Left ventricle myocardium inferior (tissue), 1 donor: Measurements from ENCODE around the gene LARGE1. TPM values are rescaled to one million over a fixed set of nuclear protein-coding genes. Genes with fewer than 3 reads are reported as not detected.

ENCODE experiments used
- DNase-seq: peaks from one replicate; pipeline ENCODE4 v3.0.0-alpha.2; 2020
- H3K27ac ChIP-seq: fragments of 200-600 bp; replicated peaks from 2 replicates; pipeline ENCODE4 v1.8.0; 2021
- H3K27me3 ChIP-seq: fragments of 200-600 bp; 2 replicates; pipeline ENCODE4 v1.8.0; 2021; ENCODE audit warnings: low read depth
- H3K36me3 ChIP-seq: fragments of 200-600 bp; 2 replicates; pipeline ENCODE4 v1.8.0; 2021
- H3K4me1 ChIP-seq: fragments of 200-600 bp; 2 replicates; pipeline ENCODE4 v1.8.0; 2021
- H3K4me3 ChIP-seq: fragments of 200-600 bp; 2 replicates; pipeline ENCODE4 v1.8.0; 2021; ENCODE audit warnings: mild to moderate bottlenecking, moderate library complexity
- H3K9me3 ChIP-seq: fragments of 200-600 bp; replicated peaks from 2 replicates; pipeline ENCODE4 v1.8.0; 2021
- intact Hi-C: fragments of 100-400 bp; cut with micrococcal nuclease; formaldehyde crosslinking; loops from one replicate; pipeline ENCODE4 v1.11.0; 2022
- total RNA-seq: library from RNA; stranded (reverse); fragmentation: NEBNext Ultra II Directional; extraction: Animal tissue kit (Norgen Biotek cat#: 25700); gene quantifications from one replicate; pipeline ENCODE4 v1.2.1, GENCODE V29; 2021
- TF ChIP-seq, protein P1 (sequence below): fragments of 200-600 bp; IDR thresholded peaks from 2 replicates; pipeline ENCODE4 v1.8.0; 2021; ENCODE audit warnings: antibody characterized with exemption, mild to moderate bottlenecking, borderline replicate concordance
- donor health status: DM: no; HTN: yes; CAD: no; lungs with severe emphysema.

LARGE1 gene
- total RNA-seq, 1 donor from 2014 or later = 117 TPM

DNA sequence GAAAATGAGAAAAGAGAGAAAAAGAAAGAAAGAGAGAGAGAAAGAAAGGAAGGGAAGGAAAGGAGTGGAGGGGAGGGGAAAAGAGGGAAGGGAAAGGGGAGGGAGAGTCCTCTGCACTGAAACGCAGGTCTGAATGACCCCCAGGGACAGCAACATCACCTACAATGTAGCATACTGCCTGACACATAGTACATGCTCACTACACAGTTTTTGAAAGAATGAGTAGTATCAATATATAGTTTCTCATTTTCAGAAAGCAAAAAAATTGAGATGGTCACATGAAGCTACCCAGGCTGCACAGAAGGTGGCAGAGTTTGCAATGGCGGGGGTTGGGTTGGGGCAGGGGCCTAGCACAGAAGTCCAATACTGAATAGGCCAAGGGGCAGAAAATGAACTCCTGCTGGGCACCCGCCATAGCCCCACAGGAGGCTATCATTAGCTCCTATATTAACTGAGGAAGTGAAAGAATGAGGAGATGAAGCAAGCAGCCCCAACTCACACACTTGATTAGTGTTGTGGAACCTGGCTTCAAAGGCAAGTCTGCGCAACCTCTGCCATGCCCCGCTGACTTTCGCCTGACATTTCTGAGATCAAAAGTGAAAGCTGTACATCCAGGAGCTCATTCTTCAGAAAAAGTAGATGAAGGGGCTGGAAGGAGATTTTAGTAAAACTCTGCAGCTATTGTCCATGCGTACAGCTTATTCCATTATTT is 620.9 kb downstream of the LARGE1 start:
- Histone ChIP-seq H3K4me3 (no peak overlapping the region), H3K4me1 (peaks cover 41% of the 10 kb centered on the region), H3K27me3 (no peaks in the 10 kb centered on the region), H3K36me3 (peaks cover 33% of the 10 kb centered on the region), H3K27ac (no peak overlapping the region), H3K9me3 (no peaks in the 10 kb centered on the region)
- DNase-seq = no peak
- TF ChIP-seq, protein P1, sequence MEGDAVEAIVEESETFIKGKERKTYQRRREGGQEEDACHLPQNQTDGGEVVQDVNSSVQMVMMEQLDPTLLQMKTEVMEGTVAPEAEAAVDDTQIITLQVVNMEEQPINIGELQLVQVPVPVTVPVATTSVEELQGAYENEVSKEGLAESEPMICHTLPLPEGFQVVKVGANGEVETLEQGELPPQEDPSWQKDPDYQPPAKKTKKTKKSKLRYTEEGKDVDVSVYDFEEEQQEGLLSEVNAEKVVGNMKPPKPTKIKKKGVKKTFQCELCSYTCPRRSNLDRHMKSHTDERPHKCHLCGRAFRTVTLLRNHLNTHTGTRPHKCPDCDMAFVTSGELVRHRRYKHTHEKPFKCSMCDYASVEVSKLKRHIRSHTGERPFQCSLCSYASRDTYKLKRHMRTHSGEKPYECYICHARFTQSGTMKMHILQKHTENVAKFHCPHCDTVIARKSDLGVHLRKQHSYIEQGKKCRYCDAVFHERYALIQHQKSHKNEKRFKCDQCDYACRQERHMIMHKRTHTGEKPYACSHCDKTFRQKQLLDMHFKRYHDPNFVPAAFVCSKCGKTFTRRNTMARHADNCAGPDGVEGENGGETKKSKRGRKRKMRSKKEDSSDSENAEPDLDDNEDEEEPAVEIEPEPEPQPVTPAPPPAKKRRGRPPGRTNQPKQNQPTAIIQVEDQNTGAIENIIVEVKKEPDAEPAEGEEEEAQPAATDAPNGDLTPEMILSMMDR = no peak
- intact Hi-C loops = no loop called here

DNA sequence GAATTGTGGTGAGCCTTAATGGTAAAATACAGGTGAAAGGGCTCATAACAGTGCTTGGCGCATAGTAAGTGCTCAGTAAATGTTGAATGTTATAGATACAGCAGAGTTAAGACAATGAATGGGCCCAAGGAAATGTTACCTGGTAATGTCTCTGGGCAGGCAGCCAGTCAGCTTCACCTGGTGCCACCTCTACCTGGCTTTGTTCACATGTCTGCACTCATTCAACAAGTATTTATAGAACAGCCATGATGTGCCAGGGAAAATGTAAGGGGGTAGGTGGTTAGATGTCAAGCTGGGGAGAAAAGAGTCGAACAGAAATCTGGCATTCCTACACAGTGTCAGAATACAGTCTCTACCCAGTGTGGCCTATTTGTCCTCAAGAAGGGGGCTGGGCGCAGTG is 623.3 kb downstream of the LARGE1 start:
- no peaks in the 10 kb centered on the region for H3K27me3 ChIP-seq
- peaks cover 46% of the 10 kb centered on the region for H3K36me3 ChIP-seq
- intact Hi-C loops = no loop called here
- DNase-seq = no peak
- peaks cover 24% of the 10 kb centered on the region for H3K4me1 ChIP-seq
- no peaks in the 10 kb centered on the region for H3K9me3 ChIP-seq
- no peak overlapping the region for H3K4me3 ChIP-seq
- TF ChIP-seq, protein P1 = no peak
- no peak overlapping the region for H3K27ac ChIP-seq

DNA sequence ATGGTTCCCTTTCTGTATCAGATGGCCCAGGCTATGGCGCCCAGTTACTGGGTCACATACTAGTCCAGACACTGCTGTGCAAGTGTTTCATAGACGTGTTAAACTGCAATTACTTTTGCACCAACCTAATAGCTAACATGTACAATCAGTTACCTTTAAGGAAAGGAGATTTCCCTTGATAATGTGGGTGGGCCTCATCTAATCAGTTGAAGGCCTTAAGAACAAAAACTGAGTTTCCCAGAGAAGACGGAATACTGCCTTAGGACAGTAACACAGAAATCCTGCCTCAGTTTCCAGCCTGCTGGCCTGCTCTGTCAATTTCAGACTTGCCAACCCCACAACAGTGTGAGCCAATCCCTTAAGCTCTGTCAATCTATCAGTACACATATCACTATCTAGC is 632.2 kb downstream of the LARGE1 start:
- H3K27ac ChIP-seq = no peak overlapping the region
- no peak overlapping the region for H3K4me3 ChIP-seq
- H3K9me3 ChIP-seq = no peaks in the 10 kb centered on the region
- DNase-seq = no peak
- TF ChIP-seq, protein P1 = no peak
- no peaks in the 10 kb centered on the region for H3K4me1 ChIP-seq
- H3K36me3 ChIP-seq = peaks cover 15% of the 10 kb centered on the region
- H3K27me3 ChIP-seq = no peaks in the 10 kb centered on the region
- intact Hi-C loops = no loop called here

DNA sequence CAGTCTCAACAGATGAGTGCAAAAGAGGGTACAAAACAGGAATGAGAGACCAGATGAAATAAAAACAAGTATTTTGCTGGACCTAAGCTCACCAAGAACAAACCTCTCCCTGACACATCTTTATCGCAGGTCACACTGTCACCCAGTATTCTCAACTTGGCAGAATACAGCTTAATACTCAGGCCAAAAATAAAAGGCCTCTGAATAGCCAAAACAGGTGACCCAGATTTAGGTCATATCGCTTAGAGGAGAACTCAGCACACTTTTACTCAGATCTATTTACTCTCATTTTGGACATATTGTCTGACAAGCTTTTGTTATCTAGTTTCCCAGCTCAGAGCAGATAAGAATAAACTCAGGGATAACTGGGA is 645.2 kb downstream of the LARGE1 start:
- no peak for DNase-seq
- peaks cover 36% of the 10 kb centered on the region for H3K36me3 ChIP-seq
- no peaks in the 10 kb centered on the region for H3K9me3 ChIP-seq
- intact Hi-C loops = no loop called here
- H3K4me1 ChIP-seq = peaks cover 42% of the 10 kb centered on the region
- peak overlapping the region; percentile 34 for H3K27ac ChIP-seq
- no peaks in the 10 kb centered on the region for H3K27me3 ChIP-seq
- no peak overlapping the region for H3K4me3 ChIP-seq
- TF ChIP-seq, protein P1 = no peak

DNA sequence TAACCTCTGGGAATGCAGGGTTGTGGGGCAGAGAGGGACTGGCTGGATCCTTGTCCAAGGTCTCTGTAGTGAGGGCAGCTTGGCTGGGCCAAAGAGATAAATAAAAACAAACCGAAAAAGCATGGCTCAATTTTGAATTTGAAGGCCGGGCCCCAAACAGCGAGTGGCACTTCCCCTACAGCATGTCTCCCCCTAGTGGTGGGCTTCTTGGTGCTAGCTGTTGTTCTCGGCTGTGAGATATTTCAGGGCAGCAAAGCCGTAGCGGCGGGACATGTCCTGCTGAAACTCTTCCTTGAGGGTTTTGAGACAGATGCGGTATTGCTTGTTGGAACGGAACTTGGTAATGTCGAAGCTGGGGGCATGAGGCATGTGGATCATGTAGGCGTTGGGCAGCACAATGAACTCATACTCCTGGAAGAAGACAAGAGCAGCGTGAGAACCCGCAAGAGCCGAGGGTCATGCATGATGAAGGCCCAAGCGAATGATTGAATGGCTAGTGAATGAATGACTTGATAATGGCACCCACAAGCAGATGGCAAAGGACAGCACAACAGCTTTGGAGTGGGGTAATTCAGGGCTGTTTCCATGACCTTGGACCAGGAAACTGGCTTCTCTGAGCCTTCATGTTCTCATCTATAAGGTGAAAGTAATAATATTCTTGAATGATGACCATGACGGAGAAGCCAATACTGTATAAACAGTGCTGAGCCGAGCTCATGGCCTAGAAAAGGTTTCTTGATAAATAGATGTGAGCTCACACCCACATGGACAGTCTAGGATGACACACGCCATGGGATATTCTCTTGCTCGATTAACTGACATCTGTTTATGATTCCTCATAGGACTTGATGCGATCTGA is 645.8 kb downstream of the LARGE1 start:
- intact Hi-C loops = no loop called here
- peaks cover 35% of the 10 kb centered on the region for H3K36me3 ChIP-seq

More for the DNA sequence above, 645.8 kb downstream of the LARGE1 start:
- Histone ChIP-seq H3K27me3 (no peaks in the 10 kb centered on the region), H3K4me1 (peaks cover 42% of the 10 kb centered on the region), H3K27ac (peak overlapping the region; percentile 34), H3K4me3 (no peak overlapping the region), H3K9me3 (no peaks in the 10 kb centered on the region)
- TF ChIP-seq, protein P1 = no peak
- no peak for DNase-seq
